ENCODE data around the gene RALGAPA1.
A peak's percentile ranks its signal among the peaks of the same experiment; 100 is the strongest.
"Not testable (repeated sequence)": the region's sequence is repeated elsewhere in the genome, so short reads cannot be mapped to it uniquely, and the experiment has no call there.

Gene RALGAPA1

GRCh38 chr14:35695647-35696046 is 113.4 kb downstream of the RALGAPA1 start:
- no peak for DNase-seq

- no peak for DNase-seq
Observed at GRCh38 chr14:35695072-35695471, 114.0 kb downstream of the RALGAPA1 start.

- no peak for DNase-seq
Observed at GRCh38 chr14:35689000-35689460, 120.1 kb downstream of the RALGAPA1 start.

GRCh38 chr14:35688126-35688826 is 120.8 kb downstream of the RALGAPA1 start:
- DNase-seq: no peak

- peak; percentile 31 for DNase-seq
Observed at GRCh38 chr14:35687335-35687939, 121.7 kb downstream of the RALGAPA1 start.

GRCh38 chr14:35683688-35684087 is 125.4 kb downstream of the RALGAPA1 start:
- not testable (repeated sequence) for DNase-seq

GRCh38 chr14:35682802-35683201 is 126.3 kb downstream of the RALGAPA1 start:
- no peak for DNase-seq

GRCh38 chr14:35678403-35679028 is 130.6 kb downstream of the RALGAPA1 start:
- DNase-seq: no peak

- no peak for DNase-seq
Observed at GRCh38 chr14:35669782-35670181, 139.3 kb downstream of the RALGAPA1 start.

GRCh38 chr14:35666429-35667043 is 142.6 kb downstream of the RALGAPA1 start:
- DNase-seq: no peak

- DNase-seq: no peak
Observed at GRCh38 chr14:35661875-35662274, 147.2 kb downstream of the RALGAPA1 start.

- DNase-seq: no peak
Observed at GRCh38 chr14:35653045-35653444, 156.1 kb downstream of the RALGAPA1 start.

- DNase-seq: no peak
Observed at GRCh38 chr14:35643513-35643912, 165.6 kb downstream of the RALGAPA1 start.

GRCh38 chr14:35637851-35638250 is 171.2 kb downstream of the RALGAPA1 start:
- no peak for DNase-seq

GRCh38 chr14:35637269-35637668 is 171.8 kb downstream of the RALGAPA1 start:
- no peak for DNase-seq

GRCh38 chr14:35632676-35633075 is 176.4 kb downstream of the RALGAPA1 start:
- no peak for DNase-seq

GRCh38 chr14:35632271-35632670 is 176.8 kb downstream of the RALGAPA1 start:
- DNase-seq: no peak

- DNase-seq: no peak
Observed at GRCh38 chr14:35631071-35631805, 177.9 kb downstream of the RALGAPA1 start.

GRCh38 chr14:35628989-35629388 is 180.1 kb downstream of the RALGAPA1 start:
- DNase-seq: no peak

GRCh38 chr14:35626947-35627346 is 182.1 kb downstream of the RALGAPA1 start:
- DNase-seq: not testable (repeated sequence)

GRCh38 chr14:35621996-35622395 is 187.1 kb downstream of the RALGAPA1 start:
- DNase-seq: not testable (repeated sequence)

GRCh38 chr14:35619998-35620397 is 189.1 kb downstream of the RALGAPA1 start:
- DNase-seq: not testable (repeated sequence)

GRCh38 chr14:35619461-35619860 is 189.6 kb downstream of the RALGAPA1 start:
- not testable (repeated sequence) for DNase-seq

Measured in stimulated activated CD4-positive, alpha-beta T cell treated with anti-CD3 and anti-CD28 coated beads, Interleukin-4, amount 100 ng/mL, for 24 hours (primary cell).